ENCODE measurements around the gene PAK6.

The PAK6 gene

GRCh38 chr15:40285151-40285550 lies 46.3 kb downstream of the PAK6 start:
- H3K36me3 ChIP-seq (ENCODE audit: control insufficient read depth, insufficient read depth, low read length): no peaks in the 10 kb centered on the region
- no peak overlapping the region for H3K4me3 ChIP-seq (ENCODE audit: low read length)
- no peaks in the 10 kb centered on the region for H3K9me3 ChIP-seq (ENCODE audit: control insufficient read depth, low read length)
- H3K27me3 ChIP-seq (ENCODE audit: control insufficient read depth, insufficient read depth, low read length): peaks cover 71% of the 10 kb centered on the region
- no peak overlapping the region for H3K9ac ChIP-seq (ENCODE audit: low read length)
- peaks cover 23% of the 10 kb centered on the region for H3K4me1 ChIP-seq (ENCODE audit: control insufficient read depth, insufficient read depth, low read length)

- no peaks in the 10 kb centered on the region for H3K36me3 ChIP-seq (ENCODE audit: control insufficient read depth, insufficient read depth, low read length)
- H3K4me1 ChIP-seq (ENCODE audit: control insufficient read depth, insufficient read depth, low read length): peaks cover 21% of the 10 kb centered on the region
Measured at GRCh38 chr15:40285554-40286011, 46.7 kb downstream of the PAK6 start.

GRCh38 chr15:40286061-40286532 lies 47.2 kb downstream of the PAK6 start:
- Histone ChIP-seq H3K9ac (ENCODE audit: low read length) (no peak overlapping the region), H3K9me3 (ENCODE audit: control insufficient read depth, low read length) (no peaks in the 10 kb centered on the region), H3K4me3 (ENCODE audit: low read length) (no peak overlapping the region), H3K36me3 (ENCODE audit: control insufficient read depth, insufficient read depth, low read length) (no peaks in the 10 kb centered on the region), H3K4me1 (ENCODE audit: control insufficient read depth, insufficient read depth, low read length) (peaks cover 21% of the 10 kb centered on the region), H3K27me3 (ENCODE audit: control insufficient read depth, insufficient read depth, low read length) (peaks cover 68% of the 10 kb centered on the region)

More at GRCh38 chr15:40285554-40286011, 46.7 kb downstream of the PAK6 start:
- Histone ChIP-seq H3K4me3 (ENCODE audit: low read length) (no peak overlapping the region), H3K9ac (ENCODE audit: low read length) (no peak overlapping the region), H3K9me3 (ENCODE audit: control insufficient read depth, low read length) (no peaks in the 10 kb centered on the region), H3K27me3 (ENCODE audit: control insufficient read depth, insufficient read depth, low read length) (peaks cover 71% of the 10 kb centered on the region)

- Histone ChIP-seq H3K9me3 (ENCODE audit: control insufficient read depth, low read length) (no peaks in the 10 kb centered on the region), H3K9ac (ENCODE audit: low read length) (no peak overlapping the region), H3K36me3 (ENCODE audit: control insufficient read depth, insufficient read depth, low read length) (no peaks in the 10 kb centered on the region), H3K4me1 (ENCODE audit: control insufficient read depth, insufficient read depth, low read length) (peaks cover 21% of the 10 kb centered on the region), H3K27me3 (ENCODE audit: control insufficient read depth, insufficient read depth, low read length) (peaks cover 68% of the 10 kb centered on the region), H3K4me3 (ENCODE audit: low read length) (no peak overlapping the region)
Measured at GRCh38 chr15:40286794-40287193, 47.9 kb downstream of the PAK6 start.

GRCh38 chr15:40287505-40287904 lies 48.6 kb downstream of the PAK6 start:
- no peak overlapping the region for H3K9ac ChIP-seq (ENCODE audit: low read length)
- H3K4me1 ChIP-seq (ENCODE audit: control insufficient read depth, insufficient read depth, low read length): peaks cover 14% of the 10 kb centered on the region
- no peaks in the 10 kb centered on the region for H3K36me3 ChIP-seq (ENCODE audit: control insufficient read depth, insufficient read depth, low read length)
- H3K9me3 ChIP-seq (ENCODE audit: control insufficient read depth, low read length): no peaks in the 10 kb centered on the region
- H3K4me3 ChIP-seq (ENCODE audit: low read length): no peak overlapping the region
- peaks cover 68% of the 10 kb centered on the region for H3K27me3 ChIP-seq (ENCODE audit: control insufficient read depth, insufficient read depth, low read length)

GRCh38 chr15:40287968-40288367 lies 49.1 kb downstream of the PAK6 start:
- no peak overlapping the region for H3K4me3 ChIP-seq (ENCODE audit: low read length)
- peaks cover 68% of the 10 kb centered on the region for H3K27me3 ChIP-seq (ENCODE audit: control insufficient read depth, insufficient read depth, low read length)
- no peaks in the 10 kb centered on the region for H3K9me3 ChIP-seq (ENCODE audit: control insufficient read depth, low read length)
- H3K4me1 ChIP-seq (ENCODE audit: control insufficient read depth, insufficient read depth, low read length): peaks cover 11% of the 10 kb centered on the region
- no peak overlapping the region for H3K9ac ChIP-seq (ENCODE audit: low read length)
- H3K36me3 ChIP-seq (ENCODE audit: control insufficient read depth, insufficient read depth, low read length): no peaks in the 10 kb centered on the region

- Histone ChIP-seq H3K9me3 (ENCODE audit: control insufficient read depth, low read length) (no peaks in the 10 kb centered on the region), H3K27me3 (ENCODE audit: control insufficient read depth, insufficient read depth, low read length) (peaks cover 67% of the 10 kb centered on the region), H3K4me3 (ENCODE audit: low read length) (no peak overlapping the region), H3K4me1 (ENCODE audit: control insufficient read depth, insufficient read depth, low read length) (peaks cover 4% of the 10 kb centered on the region), H3K9ac (ENCODE audit: low read length) (no peak overlapping the region), H3K36me3 (ENCODE audit: control insufficient read depth, insufficient read depth, low read length) (no peaks in the 10 kb centered on the region)
Measured at GRCh38 chr15:40289140-40289775, 50.4 kb downstream of the PAK6 start.

GRCh38 chr15:40290545-40290917 lies 51.7 kb downstream of the PAK6 start:
- Histone ChIP-seq H3K9ac (ENCODE audit: low read length) (no peak overlapping the region), H3K4me3 (ENCODE audit: low read length) (no peak overlapping the region), H3K27me3 (ENCODE audit: control insufficient read depth, insufficient read depth, low read length) (peaks cover 59% of the 10 kb centered on the region), H3K4me1 (ENCODE audit: control insufficient read depth, insufficient read depth, low read length) (peaks cover 4% of the 10 kb centered on the region), H3K36me3 (ENCODE audit: control insufficient read depth, insufficient read depth, low read length) (no peaks in the 10 kb centered on the region), H3K9me3 (ENCODE audit: control insufficient read depth, low read length) (no peaks in the 10 kb centered on the region)

GRCh38 chr15:40290918-40291574 lies 52.2 kb downstream of the PAK6 start:
- peaks cover 4% of the 10 kb centered on the region for H3K4me1 ChIP-seq (ENCODE audit: control insufficient read depth, insufficient read depth, low read length)
- H3K9me3 ChIP-seq (ENCODE audit: control insufficient read depth, low read length): no peaks in the 10 kb centered on the region
- H3K36me3 ChIP-seq (ENCODE audit: control insufficient read depth, insufficient read depth, low read length): no peaks in the 10 kb centered on the region
- no peak overlapping the region for H3K4me3 ChIP-seq (ENCODE audit: low read length)
- no peak overlapping the region for H3K9ac ChIP-seq (ENCODE audit: low read length)
- H3K27me3 ChIP-seq (ENCODE audit: control insufficient read depth, insufficient read depth, low read length): peaks cover 60% of the 10 kb centered on the region

GRCh38 chr15:40292246-40292645 lies 53.4 kb downstream of the PAK6 start:
- Histone ChIP-seq H3K27me3 (ENCODE audit: control insufficient read depth, insufficient read depth, low read length) (peaks cover 59% of the 10 kb centered on the region), H3K4me3 (ENCODE audit: low read length) (no peak overlapping the region), H3K36me3 (ENCODE audit: control insufficient read depth, insufficient read depth, low read length) (no peaks in the 10 kb centered on the region), H3K9ac (ENCODE audit: low read length) (no peak overlapping the region), H3K4me1 (ENCODE audit: control insufficient read depth, insufficient read depth, low read length) (peaks cover 4% of the 10 kb centered on the region), H3K9me3 (ENCODE audit: control insufficient read depth, low read length) (no peaks in the 10 kb centered on the region)

GRCh38 chr15:40293006-40293405 lies 54.1 kb downstream of the PAK6 start:
- Histone ChIP-seq H3K36me3 (ENCODE audit: control insufficient read depth, insufficient read depth, low read length) (no peaks in the 10 kb centered on the region), H3K4me3 (ENCODE audit: low read length) (no peak overlapping the region), H3K9me3 (ENCODE audit: control insufficient read depth, low read length) (no peaks in the 10 kb centered on the region), H3K9ac (ENCODE audit: low read length) (no peak overlapping the region), H3K4me1 (ENCODE audit: control insufficient read depth, insufficient read depth, low read length) (peaks cover 4% of the 10 kb centered on the region), H3K27me3 (ENCODE audit: control insufficient read depth, insufficient read depth, low read length) (peaks cover 59% of the 10 kb centered on the region)

Data from mucosa of stomach (tissue), 1 donor.